ENCODE data around the gene PCSK6. TPM values are rescaled to one million over a fixed set of nuclear protein-coding genes. Genes with fewer than 3 reads are reported as not detected.
"Not testable (repeated sequence)": the region's sequence is repeated elsewhere in the genome, so short reads cannot be mapped to it uniquely, and the experiment has no call there.

The PCSK6 gene
- total RNA-seq, 1 donor from 2014 or later, result 33.8 TPM

GRCh38 chr15:101455291-101456025, 34.0 kb downstream of the PCSK6 start:
- DNase-seq (ENCODE audit: missing footprints) (no peak), ATAC-seq (peak; percentile 18)
- intact Hi-C loops (cut with DNase I), result no loop called here

- intact Hi-C loops (cut with DNase I), result loop anchor here (5.0 kb wide), 1 partner anchor 33 kb away; the partner anchor contains the start of gene PCSK6
- ATAC-seq; DNase-seq (ENCODE audit: missing footprints): not testable (repeated sequence)
These were observed 34.7 kb downstream of the PCSK6 start for GRCh38 chr15:101454781-101455180.

- DNase-seq (ENCODE audit: missing footprints) (no peak), ATAC-seq (no peak)
- intact Hi-C loops (cut with DNase I), result loop anchor here (5.0 kb wide), 1 partner anchor 33 kb away; the partner anchor contains the start of gene PCSK6
These were observed 35.1 kb downstream of the PCSK6 start for GRCh38 chr15:101454365-101454764.

GRCh38 chr15:101453123-101454120, 36.1 kb downstream of the PCSK6 start:
- intact Hi-C loops (cut with DNase I), result loop anchor here (5.0 kb wide), 1 partner anchor 34 kb away; the partner anchor contains the start of gene PCSK6

GRCh38 chr15:101452572-101452971, 36.9 kb downstream of the PCSK6 start:
- intact Hi-C loops (cut with DNase I), result loop anchor here (5.0 kb wide), 1 partner anchor 35 kb away; the partner anchor contains the start of gene PCSK6

More at GRCh38 chr15:101453123-101454120, 36.1 kb downstream of the PCSK6 start:
- ATAC-seq, result no peak
- DNase-seq (ENCODE audit: missing footprints), result no peak

GRCh38 chr15:101451846-101452245, 37.7 kb downstream of the PCSK6 start:
- DNase-seq (ENCODE audit: missing footprints), result no peak
- ATAC-seq, result no peak
- intact Hi-C loops (cut with DNase I), result loop anchor here (5.0 kb wide), 1 partner anchor 35 kb away; the partner anchor contains the start of gene PCSK6

More at GRCh38 chr15:101452572-101452971, 36.9 kb downstream of the PCSK6 start:
- DNase-seq (ENCODE audit: missing footprints) (no peak), ATAC-seq (no peak)

GRCh38 chr15:101451266-101451799, 38.2 kb downstream of the PCSK6 start:
- intact Hi-C loops (cut with DNase I), result loop anchor here (5.0 kb wide), 1 partner anchor 36 kb away; the partner anchor contains the start of gene PCSK6
- ATAC-seq (peak; percentile 75), DNase-seq (ENCODE audit: missing footprints) (peak; percentile 90)

- ATAC-seq, result no peak
- peak; percentile 35 for DNase-seq (ENCODE audit: missing footprints)
- intact Hi-C loops (cut with DNase I), result loop anchor here (5.0 kb wide), 1 partner anchor 37 kb away; the partner anchor contains the start of gene PCSK6
These were observed 38.9 kb downstream of the PCSK6 start for GRCh38 chr15:101450403-101451265.

GRCh38 chr15:101449471-101450402, 39.8 kb downstream of the PCSK6 start:
- intact Hi-C loops (cut with DNase I), result loop anchor here (5.0 kb wide), 1 partner anchor 38 kb away; the partner anchor contains the start of gene PCSK6
- peak; percentile 40 for DNase-seq (ENCODE audit: missing footprints)
- ATAC-seq, result no peak

- ATAC-seq (no peak), DNase-seq (ENCODE audit: missing footprints) (peak; percentile 15)
- intact Hi-C loops (cut with DNase I), result no loop called here
These were observed 41.2 kb downstream of the PCSK6 start for GRCh38 chr15:101448336-101448735.

GRCh38 chr15:101447561-101448071, 41.9 kb downstream of the PCSK6 start:
- ATAC-seq (no peak), DNase-seq (ENCODE audit: missing footprints) (no peak)
- intact Hi-C loops (cut with DNase I), result no loop called here

- intact Hi-C loops (cut with DNase I), result no loop called here
- DNase-seq (ENCODE audit: missing footprints), result no peak
- ATAC-seq, result no peak
These were observed 42.4 kb downstream of the PCSK6 start for GRCh38 chr15:101447168-101447533.

- no peak for ATAC-seq
- DNase-seq (ENCODE audit: missing footprints), result peak; percentile 41
- intact Hi-C loops (cut with DNase I), result no loop called here
These were observed 42.9 kb downstream of the PCSK6 start for GRCh38 chr15:101446518-101447167.

- DNase-seq (ENCODE audit: missing footprints) (peak; percentile 90), ATAC-seq (peak; percentile 84)
- intact Hi-C loops (cut with DNase I), result no loop called here
These were observed 43.7 kb downstream of the PCSK6 start for GRCh38 chr15:101445562-101446517.

All from Right ventricle myocardium inferior (tissue), 1 donor.